B cell (primary cell): Measurements from ENCODE around the gene ARPC1A. TPM values are rescaled to one million over a fixed set of nuclear protein-coding genes. Genes with fewer than 3 reads are reported as not detected.

Experiments
- ATAC-seq: fragments of 200-7000 bp; cut with Tn5 transposase; one replicate; pipeline ENCODE4 v1.10.0; 2021; ENCODE audit warnings: low read depth, mild to moderate bottlenecking, moderate number of reproducible peaks, moderate library complexity
- CTCF ChIA-PET: fragments of 350-600 bp; sonication (Branson Sonifier 250); formaldehyde crosslinking; loops from one replicate; lab custom pipeline; 2021; ENCODE audit warnings: antibody characterized with exemption, inconsistent platforms; lab: Charles Lee
- POLR2A ChIA-PET: fragments of 350-600 bp; sonication (Branson Sonifier 250); formaldehyde crosslinking; loops from one replicate; lab custom pipeline; 2021; ENCODE audit warnings: antibody characterized with exemption; lab: Charles Lee
- DNase-seq: peaks from one replicate; pipeline ENCODE4 v3.0.0; 2013
- H2AFZ ChIP-seq: 2 replicates; pipeline ENCODE4 v1.6.1; 2012; ENCODE audit warnings: mild to moderate bottlenecking, low read depth, low read length; ENCODE audit not compliant: insufficient read depth, poor library complexity, severe bottlenecking
- H3K27ac ChIP-seq, 2 donors: 1 replicate in 1 of 2; 2 replicates in 1 of 2; pipeline ENCODE4 v1.5.1; 2012 to 2013; ENCODE audit warnings: low read length in 2 of 2, mild to moderate bottlenecking in 2 of 2, moderate library complexity in 1 of 2
- H3K27me3 ChIP-seq, 4 experiments: fragments of 200-600 bp in 1 of 4; sonication (generic) in 1 of 4; replicated peaks in 1 of 4; 1 replicate in 2 of 4; 2 replicates in 2 of 4; pipeline versions ENCODE4 v1.6.1 to v1.7.0; 2013 to 2016; ENCODE audit warnings: low read length in 3 of 4, mild to moderate bottlenecking in 2 of 4, mixed read lengths in 1 of 4, moderate library complexity in 1 of 4; ENCODE audit not compliant: insufficient read depth in 4 of 4, control insufficient read depth in 3 of 4; ENCODE audit errors: control extremely low read depth in 1 of 4
- H3K36me3 ChIP-seq, 2 experiments: replicated peaks in 1 of 2; 1 replicate in 1 of 2; 2 replicates in 1 of 2; pipeline versions ENCODE4 v1.6.1 to v1.7.1; 2013; ENCODE audit warnings: low read length in 1 of 2; ENCODE audit not compliant: insufficient read depth in 2 of 2, control insufficient read depth in 1 of 2; ENCODE audit errors: control extremely low read depth in 1 of 2, extremely low read depth in 1 of 2
- H3K4me1 ChIP-seq, 2 donors: fragments of 200-600 bp in 1 of 2; sonication (generic) in 1 of 2; 1 replicate in 1 of 2; 2 replicates in 1 of 2; pipeline versions ENCODE4 v1.5.1 to v1.6.1; 2013 to 2017; ENCODE audit warnings: low read length in 2 of 2; ENCODE audit not compliant: control insufficient read depth in 2 of 2, insufficient read depth in 2 of 2
- H3K4me2 ChIP-seq: replicated peaks from 2 replicates; pipeline ENCODE3; 2012; ENCODE audit warnings: mild to moderate bottlenecking, low read depth, low read length; ENCODE audit not compliant: poor library complexity, severe bottlenecking
- H3K4me3 ChIP-seq, 5 experiments: fragments of 200-600 bp in 1 of 5; sonication (generic) in 1 of 5; 1 replicate in 3 of 5; 2 replicates in 2 of 5; pipeline versions ENCODE4 v1.5.1 to v1.7.0; 2011 to 2016; ENCODE audit warnings: low read length in 4 of 5, mild to moderate bottlenecking in 4 of 5, low read depth in 2 of 5, control low read depth in 1 of 5, moderate library complexity in 1 of 5; ENCODE audit not compliant: insufficient read depth in 1 of 5; ENCODE audit errors: control extremely low read depth in 1 of 5, extremely low read depth in 1 of 5
- H3K79me2 ChIP-seq: fragments of 200-600 bp; sonication (generic); one replicate; pipeline ENCODE4 v1.6.0; 2016; ENCODE audit warnings: low read length; ENCODE audit not compliant: control insufficient read depth, insufficient read depth
- H3K9ac ChIP-seq: fragments of 200-600 bp; sonication (generic); 2 replicates; pipeline ENCODE4 v1.6.1; 2017; ENCODE audit warnings: mild to moderate bottlenecking, low read length, moderate library complexity
- H3K9me3 ChIP-seq, 3 donors: one replicate each; pipeline versions ENCODE4 v1.6.1 to v1.7.1; 2013; ENCODE audit warnings: low read length in 2 of 3; ENCODE audit not compliant: control insufficient read depth in 2 of 3, insufficient read depth in 1 of 3; ENCODE audit errors: control extremely low read depth in 1 of 3
- H4K20me1 ChIP-seq: 2 replicates; pipeline ENCODE4 v1.6.0; 2012; ENCODE audit warnings: mild to moderate bottlenecking, low read length; ENCODE audit not compliant: insufficient read depth, control insufficient read depth, poor library complexity, severe bottlenecking
- H3K27ac Mint-ChIP-seq: one replicate; pipeline ENCODE4 v1.8.0; 2021; ENCODE audit warnings: mixed read lengths
- H3K27me3 Mint-ChIP-seq: one replicate; pipeline ENCODE4 v1.8.0; 2021; ENCODE audit warnings: mixed read lengths
- H3K4me1 Mint-ChIP-seq: one replicate; pipeline ENCODE4 v1.8.0; 2021; ENCODE audit warnings: mixed read lengths
- H3K4me3 Mint-ChIP-seq: one replicate; pipeline ENCODE4 v1.8.0; 2021; ENCODE audit warnings: mixed read lengths
- H3K9me3 Mint-ChIP-seq: one replicate; pipeline ENCODE4 v1.8.0; 2022; ENCODE audit warnings: mixed read lengths; ENCODE audit not compliant: insufficient read depth
- CTCF ChIP-seq: fragments of 200-600 bp; IDR thresholded peaks from one replicate; pipeline ENCODE4 v1.8.0; 2022; ENCODE audit warnings: antibody characterized with exemption, mild to moderate bottlenecking
- EZH2 ChIP-seq: IDR thresholded peaks from 2 replicates; pipeline ENCODE4 v1.6.1; 2012; ENCODE audit warnings: borderline replicate concordance, low read depth, mild to moderate bottlenecking, moderate library complexity, low read length; ENCODE audit not compliant: insufficient read depth, poor library complexity, severe bottlenecking
- WGBS: methylation state at CpG from one replicate; pipeline ENCODE4 v1.1.5; 2013; ENCODE audit warnings: missing lambda C conversion rate; ENCODE audit not compliant: insufficient coverage; 5-methylcytosine and 5-hydroxymethylcytosine counted together
- intact Hi-C: fragments of 100-400 bp; cut with micrococcal nuclease; formaldehyde crosslinking; loops from one replicate; pipeline ENCODE4 v1.10.0; 2022
- polyA plus RNA-seq: library from polyadenylated mRNA; depleted of rRNA; stranded (reverse); fragments of >200 nt; gene quantifications from 2 replicates; pipeline ENCODE4 v1.2.3, GENCODE V29; 2012
- total RNA-seq, 2 donors: library from RNA; stranded (reverse); fragments of 120-200 nt in 1 of 2; gene quantifications; 1 replicate in 1 of 2; 2 replicates in 1 of 2; pipeline versions ENCODE4 v1.2.3 to v1.2.4, GENCODE V29; 2013 to 2022

Gene ARPC1A
- total and polyA plus RNA-seq, 2 donors (not counting 1 experiment from before 2014, with no cell fraction given), result 41.7 to 45.5 TPM

GRCh38 chr7:99404977-99405320 is 79.3 kb downstream of the ARPC1A start:
- H4K20me1 ChIP-seq, result peaks cover 66% of the 10 kb centered on the region
- H3K36me3 ChIP-seq, result peaks cover 8 to 39% of the 10 kb centered on the region in 2 experiments
- no peak overlapping the region for H3K27ac Mint-ChIP-seq
- H3K27ac ChIP-seq, result no peak overlapping the region
- intact Hi-C loops, result no loop called here
- ATAC-seq, result no peak
- no peaks in the 10 kb centered on the region for H3K9me3 Mint-ChIP-seq
- H2AFZ ChIP-seq, result no peak overlapping the region
- H3K4me2 ChIP-seq, result no peak overlapping the region
- DNase-seq, result no peak
- CTCF ChIA-PET, result interaction anchor here (3.0 kb wide), 1 partner anchor 39 kb away, joined by 19 read pairs; no protein-coding TSS in a partner anchor
- H3K9me3 ChIP-seq, result no peaks in the 10 kb centered on the region
- H3K27me3 Mint-ChIP-seq, result no peaks in the 10 kb centered on the region
- no peak overlapping the region for H3K4me3 Mint-ChIP-seq
- 98% methylated on average over 10 of the region's 10 CpGs for WGBS
- POLR2A ChIA-PET, result no interaction called here
- H3K9ac ChIP-seq, result no peak overlapping the region
- H3K4me1 Mint-ChIP-seq, result peaks cover 42% of the 10 kb centered on the region
- no peaks in the 10 kb centered on the region for H3K27me3 ChIP-seq
- H3K4me1 ChIP-seq, result peaks cover 23 to 27% of the 10 kb centered on the region in 2 donors
- TF ChIP-seq EZH2 (no peak), CTCF (no peak)
- no peak overlapping the region for H3K4me3 ChIP-seq
- peaks cover 64% of the 10 kb centered on the region for H3K79me2 ChIP-seq

GRCh38 chr7:99406557-99406956 is 80.9 kb downstream of the ARPC1A start:
- no peaks in the 10 kb centered on the region for H3K27me3 ChIP-seq
- DNase-seq, result no peak
- no peak for TF ChIP-seq EZH2
- H4K20me1 ChIP-seq, result peaks cover 67% of the 10 kb centered on the region
- peak overlapping the region; percentile 98 for H3K4me2 ChIP-seq
- no peaks in the 10 kb centered on the region for H3K9me3 ChIP-seq
- H3K4me1 Mint-ChIP-seq, result peaks cover 50% of the 10 kb centered on the region
- H3K27ac Mint-ChIP-seq, result peak overlapping the region; percentile 41
- H3K9ac ChIP-seq, result peak overlapping the region; percentile 14
- H3K27ac ChIP-seq, result peak overlapping the region in 1 of 2 donors; percentile 96
- no peaks in the 10 kb centered on the region for H3K27me3 Mint-ChIP-seq
- H3K4me3 Mint-ChIP-seq, result peak overlapping the region; percentile 91
- ATAC-seq, result no peak
- no CpG with 5 or more reads among the region's 1 CpG for WGBS
- no peak overlapping the region for H3K4me3 ChIP-seq
- no peak overlapping the region for H2AFZ ChIP-seq
- peaks cover 78% of the 10 kb centered on the region for H3K79me2 ChIP-seq
- no peaks in the 10 kb centered on the region for H3K9me3 Mint-ChIP-seq
- peaks cover 25 to 35% of the 10 kb centered on the region in 2 donors for H3K4me1 ChIP-seq
- ChIA-PET CTCF (interaction anchor here (1.3 to 3.2 kb wide), 4 partner anchors 14 to 44 kb away, joined by 3 to 20 read pairs (median 11); no protein-coding TSS in a partner anchor), POLR2A (interaction anchor here (2.8 to 3.1 kb wide), 2 partner anchors 33 to 93 kb away, joined by 8 to 33 read pairs; partner anchors contain the start of genes ARPC1B and ZNF394)
- peaks cover 6 to 41% of the 10 kb centered on the region in 2 experiments for H3K36me3 ChIP-seq
- intact Hi-C loops, result no loop called here
